Endothelial cell of umbilical vein (primary cell): ENCODE results near the gene GRAMD2B. TPM values are rescaled to one million over a fixed set of nuclear protein-coding genes. Genes with fewer than 3 reads are reported as not detected.

Source experiments
- BruUV-seq: library from RNA; stranded (reverse); fragments of 400-500 nt; replicated peaks from 2 replicates; lab custom pipeline; 2021; lab: Mats Ljungman, UMichigan
- CTCF ChIA-PET: fragments of 300-600, 350-600 bp; sonication (Branson Sonifier 250); formaldehyde crosslinking; loops from one replicate; lab custom pipeline; 2021; ENCODE audit warnings: antibody characterized with exemption, inconsistent platforms; lab: Charles Lee
- POLR2A ChIA-PET: fragments of 300-600, 350-600 bp; sonication (Branson Sonifier 250); formaldehyde crosslinking; loops from one replicate; lab custom pipeline; 2021; ENCODE audit warnings: antibody characterized with exemption, inconsistent platforms; lab: Charles Lee
- DNase-seq: peaks from one replicate; pipeline ENCODE4 v3.0.0-alpha.2; 2011; ENCODE audit warnings: low read depth, low spot score
- FAIRE-seq: peaks from 2 replicates; lab custom pipeline; 2011; peaks lifted over from hg19 to GRCh38; lab: Jason Lieb, UNC
- H2AFZ ChIP-seq: 2 replicates; pipeline ENCODE4 v1.6.0; 2012; ENCODE audit warnings: low read depth, low read length, control low read depth, inconsistent platforms
- H3K27ac ChIP-seq: 2 replicates; pipeline ENCODE4 v1.5.1; 2011; ENCODE audit warnings: low read depth, mild to moderate bottlenecking, control low read depth, low read length, moderate library complexity; ENCODE audit not compliant: insufficient read depth
- H3K27me3 ChIP-seq, 2 experiments: 2 replicates each; pipeline versions ENCODE4 v1.6.0 to v1.6.1; 2011; ENCODE audit warnings: low read length in 2 of 2, mixed read lengths in 1 of 2; ENCODE audit not compliant: control insufficient read depth in 2 of 2, insufficient read depth in 2 of 2
- H3K36me3 ChIP-seq, 2 experiments: 2 replicates in 1 of 2; 3 replicates in 1 of 2; pipeline ENCODE4 v1.5.1; 2011; ENCODE audit warnings: low read length in 2 of 2, mild to moderate bottlenecking in 1 of 2, moderate library complexity in 1 of 2; ENCODE audit not compliant: control insufficient read depth in 2 of 2, insufficient read depth in 2 of 2; ENCODE audit errors: extremely low read depth in 1 of 2
- H3K4me1 ChIP-seq: 3 replicates; pipeline ENCODE4 v1.5.1; 2011; ENCODE audit warnings: mild to moderate bottlenecking, low read length; ENCODE audit not compliant: control insufficient read depth, insufficient read depth; ENCODE audit errors: extremely low read depth
- H3K4me2 ChIP-seq: 2 replicates; pipeline ENCODE4 v1.6.1; 2011; ENCODE audit warnings: low read length, control low read depth, mixed read lengths; ENCODE audit not compliant: insufficient read depth
- H3K4me3 ChIP-seq, 3 experiments: fragments of 200-600 bp in 1 of 3; sonication (generic), shearing (Covaris generic) in 1 of 3; replicated peaks in 1 of 3; 2 replicates each; pipeline ENCODE4 v1.5.1; 2011 to 2016; ENCODE audit warnings: control low read depth in 3 of 3, low read length in 3 of 3, mild to moderate bottlenecking in 2 of 3, inconsistent platforms in 1 of 3, low read depth in 1 of 3, moderate library complexity in 1 of 3; ENCODE audit not compliant: insufficient read depth in 1 of 3
- H3K79me2 ChIP-seq: 2 replicates; pipeline ENCODE4 v1.6.0; 2012; ENCODE audit warnings: low read length, inconsistent platforms; ENCODE audit not compliant: control insufficient read depth, insufficient read depth
- H3K9ac ChIP-seq: replicated peaks from 2 replicates; pipeline ENCODE3; 2011; ENCODE audit warnings: low read length, control low read depth; ENCODE audit not compliant: insufficient read depth; ENCODE audit errors: extremely low read depth
- H3K9me1 ChIP-seq: replicated peaks from 3 replicates; pipeline ENCODE4 v1.6.0; 2011; ENCODE audit warnings: mild to moderate bottlenecking, low read length; ENCODE audit not compliant: control insufficient read depth, insufficient read depth; ENCODE audit errors: extremely low read depth
- H3K9me3 ChIP-seq: replicated peaks from 2 replicates; pipeline ENCODE4 v1.5.1; 2012; ENCODE audit warnings: low read length, inconsistent platforms; ENCODE audit not compliant: control insufficient read depth, insufficient read depth
- H4K20me1 ChIP-seq: replicated peaks from 2 replicates; pipeline ENCODE3; 2011; ENCODE audit warnings: mild to moderate bottlenecking, low read length; ENCODE audit not compliant: control insufficient read depth, insufficient read depth; ENCODE audit errors: extremely low read depth
- EZH2 ChIP-seq: IDR thresholded peaks from 2 replicates; pipeline ENCODE4 v1.6.1; 2012; ENCODE audit warnings: borderline replicate concordance, low read depth, mild to moderate bottlenecking, moderate library complexity, low read length, inconsistent platforms; ENCODE audit not compliant: severe bottlenecking
- FOS ChIP-seq: IDR thresholded peaks from 2 replicates; pipeline ENCODE4 v1.6.1; 2011; ENCODE audit warnings: mild to moderate bottlenecking, low read length, moderate library complexity, borderline replicate concordance; ENCODE audit not compliant: insufficient read depth
- GATA2 ChIP-seq: IDR thresholded peaks from 2 replicates; pipeline ENCODE4 v1.7.0; 2011; ENCODE audit warnings: low read depth, mild to moderate bottlenecking, moderate library complexity, mixed read lengths, low read length; ENCODE audit not compliant: insufficient read length, insufficient read depth
- JUN ChIP-seq: IDR thresholded peaks from 2 replicates; pipeline ENCODE4 v1.6.1; 2011; ENCODE audit warnings: borderline replicate concordance, low read depth; ENCODE audit not compliant: insufficient read length, insufficient read depth
- MYC ChIP-seq: IDR thresholded peaks from one replicate; pipeline ENCODE4 v1.6.1; 2011; ENCODE audit warnings: mild to moderate bottlenecking, low read depth, low read length
- POLR2A ChIP-seq: IDR thresholded peaks from 2 replicates; pipeline ENCODE4 v1.6.1; 2012; ENCODE audit warnings: low read depth, mild to moderate bottlenecking, control low read depth, low read length
- POLR2AphosphoS5 ChIP-seq: IDR thresholded peaks from 2 replicates; pipeline ENCODE4 v1.6.1; 2012; ENCODE audit warnings: low read depth, mild to moderate bottlenecking, control low read depth, low read length, moderate library complexity; ENCODE audit not compliant: insufficient read depth
- dilution Hi-C: fragments of 300-500 bp; cut with MboI; formaldehyde crosslinking; loops from one replicate; pipeline ENCODE4 v1.15.0; 2019; ENCODE audit warnings: low sequenced_read_pairs; ENCODE audit not compliant: extremely low pct_ligation_motif_present
- intact Hi-C: fragments of 100-400 bp; cut with micrococcal nuclease; formaldehyde crosslinking; loops from one replicate; pipeline ENCODE4 v1.10.0; 2022
- polyA plus RNA-seq, 4 experiments: library from polyadenylated mRNA; depleted of rRNA in 3 of 4; stranded (reverse) in 3 of 4; unstranded in 1 of 4; fragments of >200 nt; gene quantifications; 2 replicates each; pipeline versions ENCODE4 v1.2.1 to v1.2.3, GENCODE V29; 2011 to 2012; ENCODE audit warnings: missing spikeins in 1 of 4
- total RNA-seq: library from RNA; stranded (reverse); gene quantifications from 2 replicates; pipeline ENCODE4 v1.2.3, GENCODE V29; 2021
- TF ChIP-seq, protein P1 (sequence below): IDR thresholded peaks from 2 replicates; pipeline ENCODE4 v1.6.1; 2011; ENCODE audit not compliant: insufficient read depth, insufficient read length
- TF ChIP-seq, protein P2 (sequence below), 2 donors: IDR thresholded peaks; 1 replicate in 1 of 2; 2 replicates in 1 of 2; pipeline ENCODE4 v1.5.1; 2011; ENCODE audit warnings: low read length in 2 of 2, mild to moderate bottlenecking in 2 of 2, moderate library complexity in 2 of 2, control low read depth in 1 of 2, inconsistent platforms in 1 of 2, low read depth in 1 of 2; ENCODE audit not compliant: insufficient read depth in 1 of 2; ENCODE audit errors: extremely low read depth in 1 of 2

GRAMD2B gene
- total and polyA plus RNA-seq, 2 donors (not counting 3 experiments of a cell fraction or from before 2014, with no cell fraction given) = 2.0 to 5.5 TPM

DNA sequence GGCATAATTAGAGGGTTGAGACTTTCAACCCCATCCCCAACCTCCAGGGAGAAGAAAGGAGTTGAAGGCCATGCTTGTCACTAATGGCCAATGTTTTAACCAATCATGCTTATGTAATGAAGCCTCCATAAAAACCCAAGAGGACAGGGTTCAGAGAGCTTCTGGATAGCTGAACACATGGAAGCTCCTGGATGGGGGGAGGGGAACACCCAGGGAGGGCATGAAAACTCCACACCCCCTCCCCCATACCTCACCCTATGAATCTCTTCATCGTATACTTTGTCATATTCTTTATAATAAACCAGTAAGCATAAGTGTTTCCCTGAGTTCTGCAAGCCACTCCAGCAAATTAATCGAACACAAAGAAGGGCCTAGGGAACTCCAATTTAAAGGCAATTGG is 90.1 kb downstream of the GRAMD2B start:
- TF ChIP-seq EZH2 (no peak), FOS (no peak), POLR2A (no peak), GATA2 (no peak), POLR2AphosphoS5 (no peak), JUN (no peak), MYC (no peak)
- TF ChIP-seq, protein P1, sequence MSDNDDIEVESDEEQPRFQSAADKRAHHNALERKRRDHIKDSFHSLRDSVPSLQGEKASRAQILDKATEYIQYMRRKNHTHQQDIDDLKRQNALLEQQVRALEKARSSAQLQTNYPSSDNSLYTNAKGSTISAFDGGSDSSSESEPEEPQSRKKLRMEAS = no peak
- TF ChIP-seq, protein P2, sequence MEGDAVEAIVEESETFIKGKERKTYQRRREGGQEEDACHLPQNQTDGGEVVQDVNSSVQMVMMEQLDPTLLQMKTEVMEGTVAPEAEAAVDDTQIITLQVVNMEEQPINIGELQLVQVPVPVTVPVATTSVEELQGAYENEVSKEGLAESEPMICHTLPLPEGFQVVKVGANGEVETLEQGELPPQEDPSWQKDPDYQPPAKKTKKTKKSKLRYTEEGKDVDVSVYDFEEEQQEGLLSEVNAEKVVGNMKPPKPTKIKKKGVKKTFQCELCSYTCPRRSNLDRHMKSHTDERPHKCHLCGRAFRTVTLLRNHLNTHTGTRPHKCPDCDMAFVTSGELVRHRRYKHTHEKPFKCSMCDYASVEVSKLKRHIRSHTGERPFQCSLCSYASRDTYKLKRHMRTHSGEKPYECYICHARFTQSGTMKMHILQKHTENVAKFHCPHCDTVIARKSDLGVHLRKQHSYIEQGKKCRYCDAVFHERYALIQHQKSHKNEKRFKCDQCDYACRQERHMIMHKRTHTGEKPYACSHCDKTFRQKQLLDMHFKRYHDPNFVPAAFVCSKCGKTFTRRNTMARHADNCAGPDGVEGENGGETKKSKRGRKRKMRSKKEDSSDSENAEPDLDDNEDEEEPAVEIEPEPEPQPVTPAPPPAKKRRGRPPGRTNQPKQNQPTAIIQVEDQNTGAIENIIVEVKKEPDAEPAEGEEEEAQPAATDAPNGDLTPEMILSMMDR (IDR thresholded peaks at IDR 0.05; ENCODE audit: extremely low read depth in 1 of 2, insufficient read depth in 1 of 2, low read depth in 1 of 2, low read length in 2 of 2) = no peak
- Histone ChIP-seq H3K27me3 (no peaks in the 10 kb centered on the region), H3K4me3 (no peak overlapping the region), H3K27ac (no peak overlapping the region), H3K9me3 (no peaks in the 10 kb centered on the region), H3K4me1 (peaks cover 11% of the 10 kb centered on the region), H3K9ac (no peak overlapping the region), H3K36me3 (no peaks in the 10 kb centered on the region), H3K9me1 (no peaks in the 10 kb centered on the region), H2AFZ (no peak overlapping the region), H3K4me2 (no peak overlapping the region), H3K79me2 (no peaks in the 10 kb centered on the region), H4K20me1 (no peaks in the 10 kb centered on the region)
- FAIRE-seq (no peak), DNase-seq (no peak)
- intact Hi-C loops (no loop called here), dilution Hi-C loops (no loop called here)
- CTCF ChIA-PET = interaction anchor here (3.6 kb wide), 1 partner anchor 14 kb away, joined by 12 read pairs; no protein-coding TSS in a partner anchor
- BruUV-seq = no TSS peak
- POLR2A ChIA-PET = no interaction called here
